GM06990 (cell line): ENCODE results near the gene SKP1.

ENCODE experiments used
- DNase-seq: peaks from one replicate; pipeline ENCODE4 v3.0.0-alpha.2; 2011; ENCODE audit not compliant: insufficient read length; ENCODE audit errors: extremely low read depth
- H3K27me3 ChIP-seq: replicated peaks from 2 replicates; pipeline ENCODE4 v1.6.0; 2011; ENCODE audit warnings: low read length; ENCODE audit not compliant: control insufficient read depth, insufficient read depth
- H3K36me3 ChIP-seq: 2 replicates; pipeline ENCODE4 v1.5.1; 2011; ENCODE audit warnings: low read length; ENCODE audit not compliant: control insufficient read depth, insufficient read depth
- H3K4me3 ChIP-seq: replicated peaks from 2 replicates; pipeline ENCODE4 v1.5.1; 2011; ENCODE audit warnings: low read depth, mild to moderate bottlenecking, control low read depth, low read length
- TF ChIP-seq, protein P1 (sequence below): IDR thresholded peaks from 2 replicates; pipeline ENCODE4 v1.5.1; 2011; ENCODE audit warnings: low read length, control low read depth, mild to moderate bottlenecking, inconsistent platforms; ENCODE audit not compliant: insufficient read depth, poor library complexity, severe bottlenecking

The SKP1 gene

GRCh38 chr5:134103397-134103796, 73.4 kb downstream of the SKP1 start:
- H3K4me3 ChIP-seq: no peak overlapping the region
- TF ChIP-seq, protein P1, sequence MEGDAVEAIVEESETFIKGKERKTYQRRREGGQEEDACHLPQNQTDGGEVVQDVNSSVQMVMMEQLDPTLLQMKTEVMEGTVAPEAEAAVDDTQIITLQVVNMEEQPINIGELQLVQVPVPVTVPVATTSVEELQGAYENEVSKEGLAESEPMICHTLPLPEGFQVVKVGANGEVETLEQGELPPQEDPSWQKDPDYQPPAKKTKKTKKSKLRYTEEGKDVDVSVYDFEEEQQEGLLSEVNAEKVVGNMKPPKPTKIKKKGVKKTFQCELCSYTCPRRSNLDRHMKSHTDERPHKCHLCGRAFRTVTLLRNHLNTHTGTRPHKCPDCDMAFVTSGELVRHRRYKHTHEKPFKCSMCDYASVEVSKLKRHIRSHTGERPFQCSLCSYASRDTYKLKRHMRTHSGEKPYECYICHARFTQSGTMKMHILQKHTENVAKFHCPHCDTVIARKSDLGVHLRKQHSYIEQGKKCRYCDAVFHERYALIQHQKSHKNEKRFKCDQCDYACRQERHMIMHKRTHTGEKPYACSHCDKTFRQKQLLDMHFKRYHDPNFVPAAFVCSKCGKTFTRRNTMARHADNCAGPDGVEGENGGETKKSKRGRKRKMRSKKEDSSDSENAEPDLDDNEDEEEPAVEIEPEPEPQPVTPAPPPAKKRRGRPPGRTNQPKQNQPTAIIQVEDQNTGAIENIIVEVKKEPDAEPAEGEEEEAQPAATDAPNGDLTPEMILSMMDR: no peak

DNA sequence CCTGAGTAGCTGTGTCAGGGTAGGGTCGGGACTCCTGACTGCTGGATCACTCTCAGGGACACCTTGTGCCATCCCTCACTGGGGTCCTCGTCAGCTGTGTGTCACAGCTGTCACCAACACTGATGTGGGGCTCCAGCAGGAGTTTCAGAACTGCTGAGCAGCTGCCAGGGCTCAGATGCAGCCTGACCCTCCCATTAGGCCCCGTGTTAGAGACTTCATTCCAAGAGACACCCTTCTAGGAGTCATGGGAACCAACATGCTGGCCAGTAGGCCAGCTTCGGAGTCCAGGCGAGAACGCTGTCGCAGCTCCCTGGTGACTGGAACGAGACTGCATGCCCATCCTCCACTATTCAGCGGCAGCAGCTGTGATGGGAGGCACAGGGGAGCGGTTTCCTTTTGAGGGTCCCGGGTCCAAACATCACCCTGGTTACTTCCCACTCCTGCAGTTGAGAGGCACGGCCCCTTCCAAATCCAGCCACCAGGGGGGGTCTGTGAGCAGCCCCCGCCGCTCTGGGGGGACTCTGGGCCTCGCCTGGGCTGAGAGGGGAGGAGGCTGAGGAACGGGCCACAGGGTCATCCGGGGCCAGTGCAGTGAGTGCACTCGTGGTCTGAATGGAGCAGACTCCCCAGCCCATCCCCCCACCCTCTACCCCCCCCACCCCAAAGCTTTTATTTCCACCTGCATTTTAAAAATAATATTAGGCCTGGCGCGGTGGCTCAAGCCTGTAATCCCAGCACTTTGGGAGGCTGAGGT, 74.9 kb downstream of the SKP1 start:
- TF ChIP-seq, protein P1: peak; percentile 93
- no peaks in the 10 kb centered on the region for H3K36me3 ChIP-seq
- H3K4me3 ChIP-seq: no peak overlapping the region
- DNase-seq: peak; percentile 84
- no peaks in the 10 kb centered on the region for H3K27me3 ChIP-seq

More at GRCh38 chr5:134103397-134103796, 73.4 kb downstream of the SKP1 start:
- no peak for DNase-seq
- no peaks in the 10 kb centered on the region for H3K27me3 ChIP-seq
- H3K36me3 ChIP-seq: no peaks in the 10 kb centered on the region

DNA sequence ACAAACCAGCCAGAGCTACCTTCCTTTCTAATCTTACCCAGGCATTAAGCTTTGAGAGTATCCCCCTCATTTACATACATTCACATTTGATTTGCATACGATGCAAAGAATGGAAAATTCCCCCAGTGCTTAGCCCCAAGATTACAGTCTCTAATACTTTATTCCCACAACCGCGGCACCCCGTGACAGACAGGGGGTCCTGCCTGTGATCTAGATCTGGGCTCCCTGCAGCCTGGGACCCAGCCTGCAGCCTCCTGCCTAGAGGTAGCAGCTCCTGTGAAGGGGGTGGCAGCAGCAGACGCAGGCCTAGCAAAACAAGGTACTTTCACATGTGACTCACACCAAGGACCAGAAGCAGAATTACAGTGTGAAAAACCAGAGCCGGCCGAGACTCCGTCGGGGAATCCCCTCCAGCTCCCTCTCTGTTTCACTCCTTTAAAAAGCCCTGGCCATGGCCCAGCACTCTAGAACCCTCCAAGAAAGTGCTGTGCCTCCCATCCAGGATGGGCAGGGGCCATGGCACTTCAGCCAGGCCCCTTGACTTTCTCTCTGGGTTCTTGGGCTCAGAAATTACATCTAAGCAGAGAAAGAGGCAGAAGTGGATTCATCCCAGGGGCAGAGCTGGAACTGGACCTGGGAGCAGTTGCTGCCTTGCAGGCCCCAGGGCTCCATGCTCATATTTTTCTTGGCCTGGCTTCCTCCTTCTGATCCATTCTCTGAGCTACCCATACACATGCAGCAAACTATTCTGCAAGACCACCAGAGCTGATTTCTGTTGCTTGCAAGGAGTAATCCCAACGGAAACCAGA, 76.3 kb downstream of the SKP1 start:
- no peaks in the 10 kb centered on the region for H3K27me3 ChIP-seq
- DNase-seq: peak; percentile 88
- TF ChIP-seq, protein P1: no peak
- no peaks in the 10 kb centered on the region for H3K36me3 ChIP-seq
- no peak overlapping the region for H3K4me3 ChIP-seq

DNA sequence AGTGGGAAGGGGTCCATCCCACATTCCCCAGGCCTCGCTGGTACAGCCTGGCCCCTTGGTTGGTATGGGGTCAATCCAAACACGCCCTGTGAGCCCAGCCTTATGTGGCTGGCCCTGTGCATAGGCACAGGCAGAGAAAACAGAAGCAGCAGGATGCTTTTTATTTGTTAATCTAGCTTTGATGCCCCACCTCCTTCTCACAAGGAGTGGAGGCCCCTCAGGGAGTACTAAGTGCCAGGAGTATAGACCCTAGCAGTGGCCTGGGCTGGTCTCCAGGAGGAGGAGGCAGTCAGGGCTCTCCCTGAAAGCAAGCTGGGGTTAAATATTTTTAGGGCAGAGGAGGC, 76.8 kb downstream of the SKP1 start:
- H3K4me3 ChIP-seq: no peak overlapping the region
- no peak for DNase-seq
- H3K36me3 ChIP-seq: no peaks in the 10 kb centered on the region
- H3K27me3 ChIP-seq: no peaks in the 10 kb centered on the region
- TF ChIP-seq, protein P1: no peak

DNA sequence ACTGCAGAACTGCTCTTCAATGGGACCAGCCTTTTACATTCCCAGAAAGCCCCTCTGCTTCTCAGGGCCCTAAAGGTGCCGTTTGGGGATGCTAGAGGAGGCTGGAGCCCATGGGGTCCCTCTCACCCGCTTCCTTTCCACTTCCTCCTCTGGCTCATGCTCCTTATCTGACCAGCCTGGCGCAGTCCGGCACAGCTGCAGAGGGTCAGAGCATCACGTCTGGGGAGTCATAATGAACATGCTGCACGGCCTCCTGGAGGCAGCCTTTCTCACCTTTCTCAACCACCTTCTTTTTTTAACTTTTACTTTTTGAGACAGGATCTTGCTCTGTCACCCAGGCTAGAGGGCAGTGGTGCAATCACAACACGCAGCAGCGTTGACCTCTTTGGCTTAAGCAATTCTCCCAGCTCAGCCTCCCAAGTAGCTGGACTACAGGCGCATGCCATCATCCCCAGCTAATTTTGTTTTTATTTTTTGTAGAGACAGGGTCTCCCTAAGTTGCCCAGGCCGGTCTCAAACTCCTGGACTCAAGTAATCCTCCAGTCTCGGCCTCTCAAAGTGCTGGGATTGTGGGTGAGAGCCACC, 77.4 kb downstream of the SKP1 start:
- H3K4me3 ChIP-seq: no peak overlapping the region
- H3K27me3 ChIP-seq: no peaks in the 10 kb centered on the region
- no peaks in the 10 kb centered on the region for H3K36me3 ChIP-seq
- TF ChIP-seq, protein P1: peak; percentile 40
- peak; percentile 60 for DNase-seq
